Limb (tissue), 2 donors: Measurements from ENCODE around the gene USP20.
"Not testable (repeated sequence)": the region's sequence is repeated elsewhere in the genome, so short reads cannot be mapped to it uniquely, and the experiment has no call there.

Experiments
- DNase-seq, 2 donors: peaks; one replicate each; pipeline ENCODE4 v3.0.0-alpha.2; 2016; ENCODE audit errors: extremely low spot score in 2 of 2

Gene USP20

DNA sequence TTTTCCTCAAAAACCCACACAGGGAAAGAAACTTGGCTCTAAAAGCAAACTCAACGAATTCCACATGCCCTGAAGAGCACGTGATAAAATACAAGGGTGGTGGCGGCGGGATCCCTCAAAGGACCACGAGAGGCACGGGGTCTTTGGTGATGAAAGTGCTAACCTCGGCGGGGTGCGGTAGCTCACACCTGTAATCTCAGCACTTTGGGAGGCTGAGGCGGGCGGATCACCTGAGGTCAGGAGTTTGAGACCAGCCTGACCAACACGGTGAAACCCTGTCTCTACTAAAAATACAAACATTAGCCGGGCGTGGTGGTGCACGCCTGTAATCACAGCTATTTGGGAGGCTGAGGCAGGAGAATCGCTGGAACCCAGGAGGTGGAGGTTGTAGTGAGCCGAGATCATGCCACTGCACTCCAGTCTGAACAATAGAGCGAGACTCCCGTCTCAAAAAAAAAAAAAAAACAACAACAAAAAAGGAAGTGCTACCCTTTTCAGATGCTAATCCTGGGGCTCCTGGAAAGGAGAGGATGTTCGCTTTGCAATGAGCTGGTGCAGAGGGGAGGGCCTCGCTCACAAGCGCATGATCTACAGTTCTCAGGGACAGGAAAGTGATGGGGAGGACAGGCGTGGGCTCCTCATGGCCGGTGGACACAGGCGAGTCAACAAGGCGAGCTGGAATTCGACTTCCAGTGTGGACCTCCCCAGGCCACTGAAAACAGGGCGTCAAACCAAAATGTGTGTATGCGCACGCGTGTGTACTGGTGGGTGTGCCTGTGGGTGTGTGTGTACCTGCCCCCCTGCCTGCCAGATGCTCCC lies 54.1 kb downstream of the USP20 start:
- DNase-seq: no peak

DNA sequence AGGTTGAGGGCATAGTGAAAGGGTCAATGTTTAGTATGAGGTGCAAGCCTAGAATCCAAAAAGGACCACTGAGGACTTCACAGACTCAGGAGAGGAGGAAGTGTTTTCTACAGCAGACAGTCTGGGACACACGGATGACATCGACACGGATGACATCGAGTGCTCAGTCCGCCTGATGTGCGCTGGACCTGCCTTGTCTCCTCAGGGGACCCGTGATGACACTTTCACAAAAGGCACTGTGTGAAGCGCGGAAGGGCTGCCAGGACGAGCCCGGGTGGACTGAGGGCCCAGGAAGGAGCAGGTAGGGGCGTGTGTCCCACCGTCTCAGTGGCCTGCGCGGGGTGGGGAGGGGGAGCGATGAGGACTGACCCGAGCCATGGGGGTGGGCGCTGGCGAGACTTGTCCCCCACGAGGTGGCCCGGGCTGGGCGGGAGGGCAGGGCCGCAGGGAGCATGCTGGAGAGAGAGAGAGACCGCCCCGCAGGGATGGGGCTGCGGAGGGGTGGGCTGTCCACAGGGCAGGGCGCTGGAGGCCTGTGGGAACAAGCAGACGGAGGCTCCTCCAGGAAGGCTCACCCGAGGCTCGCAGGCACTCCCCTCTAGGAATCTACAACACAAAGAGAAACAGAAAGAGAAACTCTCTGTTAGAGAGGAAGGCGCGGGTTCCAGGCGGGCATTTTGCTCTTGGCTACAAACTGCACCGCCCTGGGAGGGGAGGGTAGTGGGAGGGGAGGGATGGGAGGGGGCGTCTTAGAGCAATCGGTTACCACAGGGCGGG lies 54.9 kb downstream of the USP20 start:
- no peak for DNase-seq

DNA sequence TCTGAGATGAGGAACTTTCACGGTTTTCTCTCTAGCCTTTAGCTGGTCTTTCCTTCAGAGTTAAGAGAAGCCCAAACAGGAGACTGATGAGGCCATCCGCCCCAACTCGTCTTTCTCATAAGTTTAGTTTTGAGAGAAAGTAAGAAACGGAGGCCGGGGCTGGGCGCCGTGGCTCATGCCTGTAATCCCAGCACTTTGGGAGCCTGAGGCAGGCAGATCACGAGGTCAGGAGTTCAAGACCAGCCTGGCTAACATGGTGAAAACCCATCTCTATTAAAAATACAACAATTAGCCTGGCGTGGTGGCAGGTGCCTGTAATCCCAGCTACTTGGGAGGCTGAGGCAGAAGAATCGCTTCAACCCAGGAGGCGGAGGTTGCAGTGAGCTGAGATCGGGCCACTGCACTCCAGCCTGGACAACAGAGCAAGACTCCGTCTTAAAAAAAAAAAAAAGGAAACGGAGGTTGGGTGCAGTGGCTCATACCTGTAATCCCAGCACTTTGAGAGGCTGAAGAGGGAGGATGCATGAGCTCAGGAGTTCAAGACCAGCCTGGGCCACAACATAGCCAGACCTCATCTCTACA lies 55.6 kb downstream of the USP20 start:
- not testable (repeated sequence) for DNase-seq

DNA sequence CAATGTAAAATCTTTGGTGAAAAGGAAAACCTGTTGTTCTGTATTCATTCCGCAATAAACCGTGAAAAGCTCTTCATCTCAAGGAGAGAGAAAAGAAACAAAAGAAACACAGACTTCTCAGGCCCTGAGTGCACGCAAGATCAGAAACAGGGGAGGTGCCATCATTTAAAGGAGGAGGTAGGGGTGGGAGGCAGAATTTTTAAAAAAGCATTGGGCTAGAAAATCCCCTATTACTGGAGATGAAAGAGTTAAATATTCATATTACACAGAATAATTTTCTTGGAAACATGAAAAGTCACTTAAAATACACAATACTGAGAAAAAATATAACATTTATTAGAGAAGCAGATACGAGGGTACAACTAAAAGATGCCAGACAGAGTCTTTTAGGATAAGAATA lies 56.3 kb downstream of the USP20 start:
- no peak for DNase-seq

DNA sequence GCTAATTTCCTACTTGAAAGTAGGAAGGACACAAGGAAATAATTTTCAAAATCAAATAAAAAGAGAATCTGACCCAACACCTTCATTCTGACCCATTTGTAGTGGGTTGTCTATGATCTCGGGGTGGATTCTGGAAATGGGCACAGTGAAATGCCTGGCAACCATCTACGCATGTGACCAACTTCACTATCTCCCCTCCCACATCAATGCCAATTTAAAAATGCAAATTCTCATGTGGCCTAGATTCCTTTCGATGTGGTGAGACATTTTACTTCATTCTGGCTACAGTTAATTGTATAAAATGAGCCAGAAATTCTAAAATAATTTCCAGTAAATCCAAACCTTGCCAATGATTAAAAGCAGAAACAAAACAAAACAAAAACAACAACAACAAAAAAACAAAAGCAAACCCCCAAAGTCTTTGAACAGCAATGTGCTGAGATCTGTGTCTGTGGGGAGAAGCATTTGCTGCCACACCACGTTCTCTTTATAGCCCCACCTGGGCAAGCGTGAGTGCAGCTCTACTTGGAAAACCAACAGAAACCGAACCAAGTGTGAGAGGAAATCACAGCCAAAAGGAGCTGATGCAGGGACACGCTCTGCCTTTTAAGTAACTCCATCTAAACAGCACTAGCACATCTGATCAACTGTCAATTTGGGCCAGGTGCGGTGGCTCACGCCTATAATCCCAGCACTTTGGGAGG lies 59.0 kb downstream of the USP20 start:
- DNase-seq: no peak

DNA sequence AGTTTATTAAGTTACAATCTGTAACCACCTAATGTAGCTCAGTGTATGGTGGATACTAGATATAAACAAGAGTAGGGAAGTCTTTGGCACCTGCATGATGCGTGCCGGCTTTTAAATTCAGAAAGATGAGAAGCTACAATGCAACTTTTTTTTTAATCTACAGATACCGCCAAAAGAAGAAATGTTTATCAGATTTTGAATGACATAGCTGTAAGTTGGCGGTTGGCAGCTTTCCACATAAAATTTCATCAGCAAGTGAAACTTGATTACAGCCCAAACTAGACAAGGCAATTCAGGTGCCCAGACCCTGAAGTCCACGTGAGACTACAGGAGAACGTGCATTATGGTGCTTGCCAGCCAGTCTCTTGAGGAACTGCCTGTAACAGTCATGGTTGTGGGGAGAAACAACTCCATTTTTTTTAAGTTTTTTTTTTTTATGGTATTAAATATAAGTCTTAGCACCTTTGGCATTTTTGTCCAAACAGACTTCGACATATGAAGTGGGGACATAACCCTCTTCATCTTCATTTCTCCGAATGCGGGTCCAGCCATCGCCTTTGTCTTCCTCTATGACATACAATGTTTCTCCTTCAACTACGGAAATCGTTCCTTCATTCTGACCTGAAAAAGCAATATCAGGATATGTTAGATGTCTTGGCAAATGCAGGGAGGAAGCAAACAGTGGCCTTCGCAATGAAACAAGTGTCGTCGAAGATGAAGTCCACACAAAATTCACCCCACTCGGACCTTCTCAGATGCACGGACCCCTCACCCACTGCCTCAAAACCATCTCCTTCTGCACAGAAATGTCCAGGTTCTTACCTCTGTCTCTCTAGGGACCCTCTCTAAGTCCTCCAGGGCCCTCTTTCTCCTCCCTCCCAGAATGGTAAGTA lies 60.4 kb downstream of the USP20 start:
- no peak for DNase-seq

DNA sequence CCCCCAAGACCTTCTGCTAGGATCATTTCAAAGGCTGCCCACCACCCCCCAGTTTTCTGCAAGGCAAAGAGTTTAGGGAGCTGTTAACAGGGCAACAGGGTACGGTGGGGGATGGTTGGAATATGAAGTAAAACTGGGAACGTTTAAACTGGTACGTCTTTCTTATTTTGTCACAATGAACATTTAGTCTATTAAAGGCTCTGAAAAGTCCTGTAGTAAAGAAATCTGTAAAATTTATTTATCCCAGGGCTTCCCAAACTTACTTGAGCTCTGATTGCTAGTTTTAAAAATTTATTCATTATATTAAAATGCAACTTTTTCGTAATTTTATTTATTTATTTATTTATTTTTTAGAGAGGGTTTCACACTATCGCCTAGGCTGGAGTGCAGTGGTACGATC lies 62.0 kb downstream of the USP20 start:
- no peak for DNase-seq

- no peak for DNase-seq
Observed at GRCh38 chr9:129898185-129898584, 62.9 kb downstream of the USP20 start.

DNA sequence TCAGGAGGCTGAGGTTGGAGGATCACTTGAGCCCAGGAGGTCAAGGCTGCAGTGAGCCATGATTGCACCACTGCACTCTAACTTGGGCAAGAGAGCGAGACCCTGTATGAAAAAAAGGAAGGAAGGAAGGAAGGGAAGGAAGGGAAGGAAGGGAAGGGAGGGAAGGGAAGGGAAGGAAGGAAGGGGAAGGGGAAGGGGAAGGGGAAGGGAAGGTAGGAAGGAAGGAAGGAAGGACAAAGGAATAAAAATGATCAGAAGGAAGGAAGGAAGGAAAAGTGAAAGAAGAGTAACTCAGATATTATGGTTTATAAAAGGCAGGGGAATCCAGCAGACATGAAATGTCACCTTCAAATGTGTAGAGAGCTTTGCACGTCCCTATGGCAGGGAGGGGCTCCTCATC lies 64.4 kb downstream of the USP20 start:
- DNase-seq: no peak

GRCh38 chr9:129900263-129901027 lies 65.2 kb downstream of the USP20 start:
- no peak for DNase-seq

- no peak for DNase-seq
Observed at GRCh38 chr9:129901993-129902739, 66.9 kb downstream of the USP20 start.

DNA sequence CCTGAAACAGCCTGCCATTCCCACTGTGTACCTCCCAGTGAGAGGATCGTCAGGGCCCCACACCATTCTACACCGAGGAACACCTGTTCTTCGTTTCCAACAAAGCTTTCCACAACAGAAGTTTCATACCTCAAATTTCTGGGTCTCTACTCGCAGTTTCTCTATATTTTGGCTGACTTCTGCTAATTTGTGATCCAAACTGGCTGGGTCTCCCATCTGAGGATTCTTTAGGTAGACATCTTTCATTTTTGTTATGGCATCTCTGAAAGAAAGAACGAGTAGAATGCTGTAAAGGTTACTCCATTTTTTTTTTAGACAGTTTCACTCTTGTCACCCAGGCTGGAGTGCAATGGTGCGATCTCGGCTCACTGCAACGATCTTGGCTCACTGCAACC lies 67.5 kb downstream of the USP20 start:
- no peak for DNase-seq

DNA sequence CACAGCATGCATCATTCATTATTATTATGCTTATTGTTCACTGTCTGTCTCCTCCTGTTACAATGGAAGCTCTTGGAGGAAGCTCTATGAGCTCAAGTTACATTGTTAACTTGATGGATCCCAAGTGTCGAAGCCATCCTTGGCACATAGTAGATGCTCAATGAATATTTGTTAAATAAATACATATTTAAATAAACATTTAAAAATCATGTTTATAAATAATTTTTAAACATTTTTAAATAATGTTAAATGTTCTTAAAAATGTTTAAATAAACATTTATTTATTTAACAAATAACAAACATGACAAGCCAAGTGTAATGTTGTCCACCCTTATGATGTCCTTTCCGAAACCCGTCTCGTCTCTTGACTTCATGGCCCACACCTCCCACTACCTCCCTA lies 69.5 kb downstream of the USP20 start:
- no peak for DNase-seq

GRCh38 chr9:129906298-129906697 lies 71.0 kb downstream of the USP20 start:
- no peak for DNase-seq

DNA sequence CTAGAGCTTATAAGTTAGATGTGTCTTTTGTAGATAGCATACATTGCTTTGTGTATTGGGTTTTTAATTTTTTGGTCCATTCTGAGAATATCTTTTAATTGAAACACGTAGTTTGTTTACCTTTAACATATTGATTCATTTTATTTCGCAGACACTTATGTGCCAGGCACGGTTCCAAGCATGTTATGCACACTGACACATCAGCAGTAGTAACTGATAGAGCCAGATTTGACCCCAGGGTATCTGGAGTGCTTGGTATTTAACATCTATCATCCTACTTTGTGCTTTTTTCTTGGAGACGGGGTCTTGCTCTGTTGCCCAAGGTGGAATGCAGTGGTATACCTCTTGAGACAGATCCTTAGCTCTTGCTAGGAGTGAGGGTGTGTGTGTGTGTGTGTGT lies 71.9 kb downstream of the USP20 start:
- no peak for DNase-seq

- no peak for DNase-seq
Observed at GRCh38 chr9:129908906-129909305, 73.6 kb downstream of the USP20 start.

DNA sequence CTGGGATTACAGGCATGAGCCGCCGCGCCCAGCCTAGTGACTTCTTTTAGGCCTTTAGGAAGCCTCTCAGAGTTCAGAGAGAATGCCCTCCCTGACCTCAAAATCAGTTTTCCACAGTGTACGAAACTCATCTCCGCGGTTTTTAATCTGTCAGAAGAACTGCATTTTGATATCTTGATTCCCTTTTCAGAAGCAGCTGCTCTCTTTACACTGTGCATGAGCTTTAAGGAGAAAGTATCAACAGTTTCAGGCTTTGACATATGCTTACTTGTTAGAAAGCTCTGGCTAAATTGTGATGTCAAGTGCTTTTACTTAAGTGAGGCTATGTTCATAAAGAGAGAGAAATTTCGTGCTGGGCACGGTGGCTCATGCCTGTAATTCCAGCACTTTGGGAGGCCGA lies 74.6 kb downstream of the USP20 start:
- no peak for DNase-seq

- no peak for DNase-seq
Observed at GRCh38 chr9:129910628-129911567, 75.6 kb downstream of the USP20 start.
